Loucy (cell line): ENCODE results near the gene CCDC180.

Experiments
- H2AFZ ChIP-seq: fragments of 200-600 bp; sonication (generic); 2 replicates; pipeline ENCODE4 v1.6.0; 2016; ENCODE audit warnings: antibody characterized with exemption, mild to moderate bottlenecking, low read length, moderate library complexity
- H3F3A ChIP-seq: fragments of 200-600 bp; 2 replicates; pipeline ENCODE4 v1.6.0; 2016; ENCODE audit warnings: antibody characterized with exemption, low read depth, mild to moderate bottlenecking
- H3K27me3 ChIP-seq: fragments of 200-600 bp; sonication (generic); 2 replicates; pipeline ENCODE4 v1.6.1; 2014; ENCODE audit warnings: low read length, mild to moderate bottlenecking; ENCODE audit not compliant: insufficient read depth, poor library complexity, severe bottlenecking
- H3K36me3 ChIP-seq: fragments of 200-600 bp; sonication (generic); 2 replicates; pipeline ENCODE4 v1.6.1; 2016; ENCODE audit warnings: low read length; ENCODE audit not compliant: insufficient read depth
- H3K4me1 ChIP-seq: fragments of 200-600 bp; sonication (generic); 2 replicates; pipeline ENCODE4 v1.5.1; 2014; ENCODE audit warnings: low read length, mild to moderate bottlenecking; ENCODE audit not compliant: insufficient read depth, poor library complexity, severe bottlenecking
- H3K4me2 ChIP-seq: fragments of 200-600 bp; sonication (generic); 2 replicates; pipeline ENCODE4 v1.6.0; 2014; ENCODE audit warnings: antibody characterized with exemption, low read length, low read depth, mild to moderate bottlenecking; ENCODE audit not compliant: poor library complexity, severe bottlenecking
- H3K4me3 ChIP-seq: fragments of 200-600 bp; sonication (generic); 2 replicates; pipeline ENCODE4 v1.5.1; 2014; ENCODE audit warnings: low read length, mild to moderate bottlenecking, mixed read lengths; ENCODE audit not compliant: poor library complexity, severe bottlenecking
- H3K79me2 ChIP-seq: fragments of 200-600 bp; sonication (generic); 2 replicates; pipeline ENCODE4 v1.6.1; 2014; ENCODE audit warnings: low read length; ENCODE audit not compliant: insufficient read depth
- H3K9ac ChIP-seq: fragments of 200-600 bp; sonication (generic); 2 replicates; pipeline ENCODE4 v1.6.0; 2014; ENCODE audit warnings: mild to moderate bottlenecking, low read depth, low read length, moderate library complexity; ENCODE audit not compliant: poor library complexity, severe bottlenecking
- H3K9me2 ChIP-seq: fragments of 200-600 bp; sonication (generic); replicated peaks from 2 replicates; pipeline ENCODE4 v1.6.1; 2016; ENCODE audit warnings: low read depth, low read length, mixed read lengths
- H3K9me3 ChIP-seq: fragments of 200-600 bp; sonication (generic); 2 replicates; pipeline ENCODE4 v1.6.1; 2014; ENCODE audit warnings: mild to moderate bottlenecking, antibody characterized with exemption, low read length, low read depth; ENCODE audit not compliant: insufficient read depth
- H4K20me1 ChIP-seq: fragments of 200-600 bp; sonication (generic); 2 replicates; pipeline ENCODE4 v1.6.0; 2014; ENCODE audit warnings: antibody characterized with exemption, low read length, mild to moderate bottlenecking; ENCODE audit not compliant: insufficient read depth, poor library complexity, severe bottlenecking
- CTCF ChIP-seq: fragments of 200-600 bp; sonication (generic); conservative IDR thresholded peaks from 2 replicates; pipeline ENCODE4 v1.5.1; 2014; ENCODE audit warnings: mild to moderate bottlenecking, antibody characterized with exemption, low read length
- EZH2phosphoT487 ChIP-seq: fragments of 200-600 bp; IDR thresholded peaks from 2 replicates; pipeline ENCODE4 v1.6.1; 2018; ENCODE audit warnings: antibody characterized with exemption, mild to moderate bottlenecking, moderate library complexity, borderline replicate concordance

CCDC180 gene

GRCh38 chr9:97321251-97321650 lies 13.8 kb downstream of the CCDC180 start:
- no peaks in the 10 kb centered on the region for H3K27me3 ChIP-seq
- no peak overlapping the region for H3K4me3 ChIP-seq
- H3K4me2 ChIP-seq: no peak overlapping the region
- no peak overlapping the region for H3K9ac ChIP-seq
- no peak overlapping the region for H2AFZ ChIP-seq
- peaks cover 14% of the 10 kb centered on the region; the same call in 1 of the 2 replicates for H3K9me3 ChIP-seq
- H3K79me2 ChIP-seq: no peaks in the 10 kb centered on the region
- no peaks in the 10 kb centered on the region for H4K20me1 ChIP-seq
- no peaks in the 10 kb centered on the region for H3F3A ChIP-seq
- H3K4me1 ChIP-seq: peaks cover 3% of the 10 kb centered on the region
- H3K36me3 ChIP-seq: peaks cover 10% of the 10 kb centered on the region
- TF ChIP-seq EZH2phosphoT487 (no peak), CTCF (no peak)
- no peaks in the 10 kb centered on the region for H3K9me2 ChIP-seq

- no peaks in the 10 kb centered on the region for H3K9me2 ChIP-seq
- no peak overlapping the region for H3K9ac ChIP-seq
- no peak overlapping the region for H2AFZ ChIP-seq
- no peak for TF ChIP-seq CTCF
- no peaks in the 10 kb centered on the region for H3K27me3 ChIP-seq
- H4K20me1 ChIP-seq: no peaks in the 10 kb centered on the region
- peaks cover 3% of the 10 kb centered on the region for H3K4me1 ChIP-seq
- H3F3A ChIP-seq: no peaks in the 10 kb centered on the region
- H3K79me2 ChIP-seq: no peaks in the 10 kb centered on the region
- no peak overlapping the region for H3K4me2 ChIP-seq
- H3K36me3 ChIP-seq: peaks cover 10% of the 10 kb centered on the region
- no peak overlapping the region for H3K4me3 ChIP-seq
- H3K9me3 ChIP-seq: peaks cover 14% of the 10 kb centered on the region; the same call in 1 of the 2 replicates
Measured at GRCh38 chr9:97321691-97322090, 14.2 kb downstream of the CCDC180 start.

- Histone ChIP-seq H2AFZ (no peak overlapping the region), H3K9ac (no peak overlapping the region), H3K4me2 (no peak overlapping the region), H3K9me3 (peaks cover 14% of the 10 kb centered on the region; the same call in 1 of the 2 replicates), H3K4me1 (peaks cover 3% of the 10 kb centered on the region), H3F3A (no peaks in the 10 kb centered on the region), H4K20me1 (no peaks in the 10 kb centered on the region), H3K36me3 (peaks cover 10% of the 10 kb centered on the region), H3K9me2 (no peaks in the 10 kb centered on the region), H3K79me2 (no peaks in the 10 kb centered on the region), H3K27me3 (no peaks in the 10 kb centered on the region), H3K4me3 (no peak overlapping the region)
- TF ChIP-seq CTCF: no peak
- no peak for TF ChIP-seq EZH2phosphoT487
Measured at GRCh38 chr9:97322105-97322504, 14.6 kb downstream of the CCDC180 start.
